ENCODE measurements around the gene TANC1.

TANC1 gene

DNA sequence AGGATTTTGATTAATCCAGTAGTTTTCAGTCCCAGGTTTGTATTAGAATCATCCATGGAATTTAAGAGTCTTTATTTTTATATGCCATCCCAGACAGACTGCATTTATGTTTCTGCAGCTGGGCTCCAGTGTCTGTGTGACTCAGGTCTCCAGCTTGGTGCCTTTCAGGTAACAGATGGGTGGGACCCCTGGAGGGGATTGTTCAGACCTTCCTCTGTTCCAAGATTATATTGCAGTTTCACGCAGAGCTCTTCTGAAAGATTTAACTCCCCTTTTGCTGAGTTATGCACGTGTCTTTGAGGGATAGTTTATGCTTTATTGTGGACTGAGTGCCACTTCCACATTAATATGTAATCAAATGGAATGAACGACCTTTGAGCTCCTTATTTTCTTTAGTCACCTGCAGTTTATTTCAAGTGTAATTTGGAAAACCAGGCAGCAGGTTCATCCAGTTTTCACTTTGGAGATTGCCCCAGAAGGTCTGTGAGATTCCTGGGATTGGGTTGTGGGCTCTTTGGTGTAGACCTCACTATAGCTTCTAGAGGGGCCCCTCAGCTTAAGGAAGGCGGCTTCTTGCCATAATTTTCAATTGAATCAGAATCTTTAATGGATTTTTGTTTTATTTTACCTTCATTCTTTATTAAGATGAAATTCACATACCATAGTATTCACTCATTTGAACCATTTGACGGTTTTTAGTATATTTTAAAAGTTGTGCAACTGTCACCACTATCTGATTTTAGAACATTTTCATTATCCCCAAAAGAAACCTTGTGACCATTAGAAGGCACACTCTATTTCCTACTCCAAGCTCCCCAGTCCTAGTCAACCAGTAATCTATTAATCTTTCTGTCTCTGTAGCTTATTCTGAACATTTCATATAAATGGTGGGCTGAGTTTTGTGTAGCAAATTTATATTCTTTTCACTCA lies 183.0 kb downstream of the TANC1 start:
- TF ChIP-seq, protein P1, sequence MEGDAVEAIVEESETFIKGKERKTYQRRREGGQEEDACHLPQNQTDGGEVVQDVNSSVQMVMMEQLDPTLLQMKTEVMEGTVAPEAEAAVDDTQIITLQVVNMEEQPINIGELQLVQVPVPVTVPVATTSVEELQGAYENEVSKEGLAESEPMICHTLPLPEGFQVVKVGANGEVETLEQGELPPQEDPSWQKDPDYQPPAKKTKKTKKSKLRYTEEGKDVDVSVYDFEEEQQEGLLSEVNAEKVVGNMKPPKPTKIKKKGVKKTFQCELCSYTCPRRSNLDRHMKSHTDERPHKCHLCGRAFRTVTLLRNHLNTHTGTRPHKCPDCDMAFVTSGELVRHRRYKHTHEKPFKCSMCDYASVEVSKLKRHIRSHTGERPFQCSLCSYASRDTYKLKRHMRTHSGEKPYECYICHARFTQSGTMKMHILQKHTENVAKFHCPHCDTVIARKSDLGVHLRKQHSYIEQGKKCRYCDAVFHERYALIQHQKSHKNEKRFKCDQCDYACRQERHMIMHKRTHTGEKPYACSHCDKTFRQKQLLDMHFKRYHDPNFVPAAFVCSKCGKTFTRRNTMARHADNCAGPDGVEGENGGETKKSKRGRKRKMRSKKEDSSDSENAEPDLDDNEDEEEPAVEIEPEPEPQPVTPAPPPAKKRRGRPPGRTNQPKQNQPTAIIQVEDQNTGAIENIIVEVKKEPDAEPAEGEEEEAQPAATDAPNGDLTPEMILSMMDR (IDR thresholded peaks at IDR 0.05): no peak
- Histone ChIP-seq H3K4me3 (no peak overlapping the region), H3K36me3 (peaks cover 13 to 25% (median 16%) of the 10 kb centered on the region in 3 donors), H3K4me1 (peaks cover 0 to 24% (median 9%) of the 10 kb centered on the region in 4 donors), H3K9me3 (no peaks in the 10 kb centered on the region), H3K27me3 (no peaks in the 10 kb centered on the region), H3K27ac (no peak overlapping the region)
- no peak for DNase-seq
- intact Hi-C loops (cut with DNase I; ENCODE audit: low total_unique reads): no loop called here

- Histone ChIP-seq H3K27ac (no peak overlapping the region), H3K4me3 (no peak overlapping the region), H3K9me3 (no peaks in the 10 kb centered on the region), H3K36me3 (peaks cover 13 to 25% (median 16%) of the 10 kb centered on the region in 3 donors), H3K4me1 (peaks cover 0 to 21% (median 6%) of the 10 kb centered on the region in 4 donors), H3K27me3 (no peaks in the 10 kb centered on the region)
- intact Hi-C loops (cut with DNase I; ENCODE audit: low total_unique reads): no loop called here
- TF ChIP-seq, protein P1 (IDR thresholded peaks at IDR 0.05): no peak
- no peak for DNase-seq
Observed at GRCh38 chr2:159152128-159152778, 183.8 kb downstream of the TANC1 start.

DNA sequence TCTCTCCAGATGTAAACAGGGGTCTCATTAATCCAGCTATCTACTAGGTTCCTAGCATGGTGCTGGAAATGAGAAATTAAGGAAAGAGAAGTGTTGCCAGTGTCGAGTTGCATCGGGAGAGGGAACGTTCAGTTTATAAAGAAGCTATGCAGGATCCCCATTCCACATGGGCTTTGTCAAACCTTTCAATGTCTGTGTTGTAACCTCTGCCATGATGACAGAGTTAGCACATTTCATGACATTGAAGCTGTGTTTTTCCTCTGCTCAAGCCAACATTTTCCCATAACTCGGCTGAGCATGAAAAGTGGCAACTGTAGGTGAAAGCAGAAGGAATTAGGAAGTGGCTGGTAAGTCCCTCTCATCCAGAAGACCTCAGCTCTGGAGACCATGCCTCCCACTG lies 184.6 kb downstream of the TANC1 start:
- no peak overlapping the region for H3K4me3 ChIP-seq

GRCh38 chr2:159153463-159153862 lies 185.0 kb downstream of the TANC1 start:
- no peaks in the 10 kb centered on the region for H3K9me3 ChIP-seq
- no peak for DNase-seq
- TF ChIP-seq, protein P1 (IDR thresholded peaks at IDR 0.05): no peak
- intact Hi-C loops (cut with DNase I; ENCODE audit: low total_unique reads): no loop called here
- peaks cover 0 to 18% (median 4%) of the 10 kb centered on the region in 4 donors for H3K4me1 ChIP-seq
- H3K27ac ChIP-seq: no peak overlapping the region
- no peaks in the 10 kb centered on the region for H3K27me3 ChIP-seq
- H3K36me3 ChIP-seq: peaks cover 13 to 25% (median 16%) of the 10 kb centered on the region in 3 donors
- no peak overlapping the region for H3K4me3 ChIP-seq

More for the DNA sequence above, 184.6 kb downstream of the TANC1 start:
- Histone ChIP-seq H3K27ac (no peak overlapping the region), H3K9me3 (no peaks in the 10 kb centered on the region), H3K4me1 (peaks cover 0 to 18% (median 4%) of the 10 kb centered on the region in 4 donors), H3K36me3 (peaks cover 13 to 25% (median 16%) of the 10 kb centered on the region in 3 donors), H3K27me3 (no peaks in the 10 kb centered on the region)
- intact Hi-C loops (cut with DNase I; ENCODE audit: low total_unique reads): no loop called here
- TF ChIP-seq, protein P1 (IDR thresholded peaks at IDR 0.05): no peak
- DNase-seq: no peak

DNA sequence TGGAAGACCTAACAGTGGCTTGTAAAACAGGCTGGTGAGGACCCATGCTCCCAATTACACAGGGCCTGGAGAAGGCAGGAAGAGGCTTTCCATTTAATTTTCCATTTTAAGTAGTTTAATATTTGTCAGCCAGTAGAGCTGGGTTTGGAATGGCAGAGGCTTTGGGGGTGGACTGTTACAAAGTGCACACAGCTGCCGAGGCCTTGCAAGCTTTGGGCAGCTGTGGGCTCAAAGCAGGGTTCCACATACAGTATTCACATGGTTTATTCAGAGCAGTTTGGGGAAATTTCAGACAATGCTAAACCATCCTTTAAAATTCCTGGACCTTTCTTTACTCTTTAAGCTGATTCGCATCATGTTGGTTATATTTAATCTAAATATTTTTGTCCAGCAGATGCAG lies 185.5 kb downstream of the TANC1 start:
- H3K4me3 ChIP-seq: no peak overlapping the region
- intact Hi-C loops (cut with DNase I; ENCODE audit: low total_unique reads): no loop called here
- peaks cover 0 to 18% (median 4%) of the 10 kb centered on the region in 4 donors for H3K4me1 ChIP-seq
- peaks cover 13 to 25% (median 16%) of the 10 kb centered on the region in 3 donors for H3K36me3 ChIP-seq
- DNase-seq: no peak
- no peak overlapping the region for H3K27ac ChIP-seq
- no peaks in the 10 kb centered on the region for H3K27me3 ChIP-seq
- TF ChIP-seq, protein P1 (IDR thresholded peaks at IDR 0.05): no peak
- H3K9me3 ChIP-seq: no peaks in the 10 kb centered on the region

All from tibial artery (tissue), 4 donors.